GM19099 (cell line): ENCODE data around the gene PLCD3.
A peak's percentile ranks its signal among the peaks of the same experiment; 100 is the strongest.

Experiments
- POLR2A ChIP-seq: IDR thresholded peaks from 3 replicates; pipeline ENCODE4 v1.6.1; 2011; ENCODE audit warnings: low read depth; ENCODE audit not compliant: insufficient read length; ENCODE audit errors: extremely low read depth

PLCD3 gene

DNA sequence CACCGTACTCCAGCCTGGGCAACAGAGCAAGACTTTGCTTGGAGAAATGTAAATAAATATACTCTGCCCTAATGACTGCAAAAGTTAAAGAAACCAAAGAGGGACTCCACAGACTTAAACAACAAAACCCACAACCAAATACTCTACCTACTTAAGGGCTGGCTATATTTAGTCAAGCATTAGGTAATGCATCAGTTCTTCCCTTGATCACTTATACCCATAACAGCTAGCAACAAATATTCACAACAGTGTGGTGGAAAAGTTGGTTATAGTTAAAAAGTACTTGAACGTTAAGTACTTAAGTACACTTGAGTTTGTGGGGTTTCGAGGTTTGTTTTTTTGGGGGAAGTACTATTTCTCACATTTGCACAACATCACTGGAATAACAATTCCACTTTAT is 23.9 kb upstream of the PLCD3 start:
- no peak for TF ChIP-seq POLR2A

DNA sequence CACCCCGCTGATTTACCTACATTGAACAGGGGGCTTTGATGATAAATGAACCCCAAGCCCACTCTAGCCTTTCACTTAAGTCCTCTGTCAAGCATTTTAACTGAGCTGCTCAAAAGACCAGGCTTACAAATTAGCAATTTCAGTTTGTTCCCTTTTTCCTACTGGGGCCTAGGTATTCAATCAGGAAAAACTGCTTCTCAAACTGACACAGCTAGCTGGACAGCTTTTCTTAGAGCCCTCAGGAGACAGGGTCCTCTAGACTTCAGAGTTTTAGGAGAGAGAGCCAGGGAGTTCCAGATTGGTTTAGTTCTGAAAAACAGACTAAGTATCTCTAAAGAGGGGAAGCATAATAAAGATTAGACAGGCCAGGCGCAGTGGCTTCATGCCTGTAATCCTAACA is 23.2 kb upstream of the PLCD3 start:
- no peak for TF ChIP-seq POLR2A

GRCh38 chr17:45155029-45155428 is 22.7 kb upstream of the PLCD3 start:
- TF ChIP-seq POLR2A = no peak

DNA sequence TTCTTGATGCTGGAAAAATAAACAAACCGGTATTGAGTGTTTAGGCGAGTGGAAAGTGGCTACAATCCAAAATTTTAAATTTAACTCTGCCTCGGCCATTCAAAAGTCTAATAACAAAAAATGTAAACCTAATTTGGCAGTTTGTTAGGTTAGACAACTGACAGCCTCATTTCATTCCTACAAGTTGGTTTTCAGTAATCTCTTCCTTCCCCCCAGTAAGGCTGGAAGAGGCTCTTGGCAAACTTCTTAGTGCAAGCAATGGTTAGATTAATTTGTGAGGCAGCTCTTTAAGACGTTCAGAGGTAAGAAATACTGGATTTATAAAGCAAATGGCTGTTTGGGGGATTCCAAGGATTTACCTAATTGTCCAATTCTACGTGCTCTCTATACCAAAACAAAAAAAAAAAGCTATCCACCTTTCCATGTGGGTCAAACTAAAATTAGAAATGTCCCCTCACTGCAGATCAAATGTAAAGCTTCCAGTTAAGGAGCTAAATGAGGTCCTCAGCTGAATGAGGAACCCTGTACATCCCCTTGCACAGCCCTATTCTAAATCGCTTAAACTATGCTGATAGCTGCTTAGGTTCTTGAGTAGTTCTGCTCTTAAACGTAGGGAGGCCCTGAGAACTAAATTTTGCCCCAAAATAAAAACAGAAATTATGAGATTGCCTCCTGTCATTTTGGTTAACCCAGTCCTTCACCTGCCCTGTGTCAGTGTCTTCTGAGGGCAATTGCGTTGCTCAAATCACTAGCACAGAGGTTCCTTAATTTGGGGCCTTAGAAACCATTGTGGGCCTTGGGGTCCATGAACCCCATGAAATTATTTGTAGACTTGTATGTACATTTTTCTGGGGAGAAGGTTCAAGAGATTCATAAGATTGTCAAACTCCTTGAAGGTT is 18.8 kb upstream of the PLCD3 start:
- TF ChIP-seq POLR2A = no peak

DNA sequence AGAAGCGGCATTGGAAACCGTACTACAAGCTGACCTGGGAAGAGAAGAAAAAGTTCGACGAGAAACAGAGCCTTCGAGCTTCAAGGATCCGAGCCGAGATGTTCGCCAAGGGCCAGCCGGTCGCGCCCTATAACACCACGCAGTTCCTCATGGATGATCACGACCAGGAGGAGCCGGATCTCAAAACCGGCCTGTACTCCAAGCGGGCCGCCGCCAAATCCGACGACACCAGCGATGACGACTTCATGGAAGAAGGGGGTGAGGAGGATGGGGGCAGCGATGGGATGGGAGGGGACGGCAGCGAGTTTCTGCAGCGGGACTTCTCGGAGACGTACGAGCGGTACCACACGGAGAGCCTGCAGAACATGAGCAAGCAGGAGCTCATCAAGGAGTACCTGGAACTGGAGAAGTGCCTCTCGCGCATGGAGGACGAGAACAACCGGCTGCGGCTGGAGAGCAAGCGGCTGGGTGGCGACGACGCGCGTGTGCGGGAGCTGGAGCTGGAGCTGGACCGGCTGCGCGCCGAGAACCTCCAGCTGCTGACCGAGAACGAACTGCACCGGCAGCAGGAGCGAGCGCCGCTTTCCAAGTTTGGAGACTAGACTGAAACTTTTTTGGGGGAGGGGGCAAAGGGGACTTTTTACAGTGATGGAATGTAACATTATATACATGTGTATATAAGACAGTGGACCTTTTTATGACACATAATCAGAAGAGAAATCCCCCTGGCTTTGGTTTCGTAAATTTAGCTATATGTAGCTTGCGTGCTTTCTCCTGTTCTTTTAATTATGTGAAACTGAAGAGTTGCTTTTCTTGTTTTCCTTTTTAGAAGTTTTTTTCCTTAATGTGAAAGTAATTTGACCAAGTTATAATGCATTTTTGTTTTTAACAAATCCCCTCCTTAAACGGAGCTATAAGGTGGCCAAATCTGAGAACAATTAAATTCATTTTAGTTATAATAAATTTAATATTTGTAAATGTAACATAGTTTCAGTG is 17.7 kb upstream of the PLCD3 start:
- peak; percentile 20 for TF ChIP-seq POLR2A

GRCh38 chr17:45149037-45149668 is 16.8 kb upstream of the PLCD3 start:
- no peak for TF ChIP-seq POLR2A

- peak; percentile 100 for TF ChIP-seq POLR2A
Observed at GRCh38 chr17:45148183-45149036, 16.1 kb upstream of the PLCD3 start, which contains the start of gene HEXIM1. HEXIM1 (plus strand) TSS chr17:45148475; CDS start chr17:45149191, 716 bp downstream.

DNA sequence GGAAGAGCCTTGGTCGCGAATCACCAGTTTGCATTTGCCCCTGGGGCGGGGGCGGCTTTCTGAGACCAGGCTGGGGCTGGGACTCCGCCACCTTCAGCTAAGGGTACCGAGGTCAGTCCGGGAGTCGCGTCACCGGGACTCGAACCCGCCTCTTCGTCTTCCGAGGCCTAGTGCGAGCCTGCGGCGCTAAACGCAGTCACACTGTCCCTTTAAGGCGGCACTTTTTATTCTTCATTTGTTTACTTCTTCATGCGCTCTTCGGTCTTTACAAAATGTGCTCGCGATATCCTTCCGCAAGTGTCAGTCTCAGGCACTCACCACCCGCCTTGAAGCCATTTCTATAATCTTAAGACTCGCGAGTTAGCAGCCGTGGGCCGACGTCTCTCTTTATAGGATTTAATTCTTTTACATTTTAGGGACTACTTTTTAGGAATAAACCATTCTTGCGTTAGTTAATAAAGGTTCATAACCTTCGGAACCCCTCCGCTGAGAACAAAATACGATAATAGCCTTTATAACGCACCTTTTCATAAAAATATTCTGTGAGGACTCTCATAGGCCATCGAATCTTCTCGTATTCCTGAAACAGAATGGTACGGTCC is 15.4 kb upstream of the PLCD3 start:
- TF ChIP-seq POLR2A = peak; percentile 46

DNA sequence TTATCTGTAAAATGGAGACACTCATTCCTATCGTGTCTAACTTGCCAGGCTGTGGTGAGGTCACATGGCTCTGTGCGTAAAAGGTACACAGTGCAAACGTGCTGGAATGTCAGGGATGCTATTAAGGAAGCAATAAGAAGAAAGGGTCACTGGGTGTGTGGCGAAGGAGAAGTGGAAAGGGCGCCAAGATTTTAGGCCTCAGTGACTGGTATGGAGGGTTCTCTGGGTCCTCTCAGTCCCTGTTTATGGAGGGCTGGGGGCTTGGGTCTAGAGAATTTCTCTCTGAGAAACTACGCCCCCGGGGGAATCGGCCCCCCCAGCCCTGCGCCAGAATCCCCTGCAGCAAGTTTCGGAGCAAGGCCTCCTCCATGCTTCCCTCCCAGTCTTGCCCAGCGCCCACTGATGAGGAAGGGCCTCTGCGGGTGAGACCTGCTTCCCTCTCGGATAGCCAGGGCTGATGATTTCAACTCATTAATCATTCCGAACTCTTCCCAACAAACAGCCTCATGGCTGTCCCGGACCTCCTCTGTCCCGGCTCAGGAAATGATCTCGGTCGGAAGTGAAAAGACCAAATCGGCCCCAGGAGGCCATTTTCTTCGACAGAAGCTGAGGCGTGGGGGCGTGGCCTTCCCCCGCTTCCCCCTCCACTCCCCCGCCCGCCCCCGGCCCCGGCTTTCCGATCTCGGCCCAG is 14.7 kb upstream of the PLCD3 start:
- peak; percentile 74 for TF ChIP-seq POLR2A

DNA sequence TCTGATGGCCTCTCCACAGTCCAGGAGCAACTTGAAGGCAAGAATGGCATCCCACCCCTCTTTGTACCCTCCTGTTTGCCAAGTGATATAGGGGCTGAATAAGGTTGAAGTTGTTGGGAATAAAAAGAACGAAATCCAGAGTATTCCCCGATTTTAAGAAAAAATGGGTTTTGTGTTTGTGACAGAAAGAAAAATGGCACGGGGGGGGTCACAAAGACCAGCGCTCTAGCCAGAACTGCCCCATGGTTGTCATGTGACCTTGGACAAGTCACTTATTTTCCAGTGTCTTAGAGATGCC is 14.2 kb upstream of the PLCD3 start:
- TF ChIP-seq POLR2A = no peak

- no peak for TF ChIP-seq POLR2A
Observed at GRCh38 chr17:45146166-45146565, 13.9 kb upstream of the PLCD3 start.

- no peak for TF ChIP-seq POLR2A
Observed at GRCh38 chr17:45145035-45145389, 12.7 kb upstream of the PLCD3 start.

DNA sequence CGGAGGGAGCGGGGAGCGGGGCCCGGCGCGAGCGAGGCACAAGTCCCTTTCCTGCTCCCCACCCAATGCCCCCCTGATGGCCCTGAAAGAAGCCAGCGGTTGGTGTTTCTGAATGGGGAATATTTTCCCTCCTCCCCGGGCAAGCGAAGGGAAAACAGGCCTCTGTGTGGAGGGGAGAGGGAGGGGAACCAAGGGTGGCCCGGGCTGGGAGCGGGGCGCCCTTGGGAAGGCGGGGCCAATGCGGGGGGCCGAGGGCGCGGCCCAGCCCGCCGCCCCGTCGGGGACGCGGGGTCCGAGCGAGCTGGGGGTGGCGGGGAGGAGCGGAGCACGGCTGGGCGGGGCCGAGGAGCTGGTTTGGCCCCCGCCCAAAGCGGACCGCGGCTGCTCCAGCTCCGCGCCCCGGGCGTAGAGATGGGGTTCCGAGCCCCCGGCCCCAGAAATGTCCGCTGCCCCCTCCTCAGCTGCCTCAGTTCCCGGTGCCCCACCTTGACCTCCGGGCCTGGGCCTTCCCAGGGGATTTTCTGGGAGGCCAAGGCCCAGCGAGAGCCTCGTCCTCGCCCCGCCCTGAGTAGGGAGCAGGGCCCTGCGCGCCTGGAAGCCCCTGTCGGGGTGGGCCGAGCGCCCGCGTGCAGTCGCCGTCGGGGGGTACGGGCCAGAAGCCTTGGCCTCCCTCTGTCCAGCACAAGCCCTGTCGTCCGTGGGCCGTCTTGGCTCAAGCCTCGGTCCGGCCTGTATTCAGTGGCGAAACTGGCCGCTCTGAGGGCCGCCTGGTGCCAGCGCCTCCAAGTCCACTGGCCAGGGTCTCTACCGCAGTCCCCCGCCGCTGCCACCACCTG is 12.1 kb upstream of the PLCD3 start:
- peak; percentile 54 for TF ChIP-seq POLR2A

- TF ChIP-seq POLR2A = no peak
Observed at GRCh38 chr17:45143767-45144198, 11.5 kb upstream of the PLCD3 start.
